ENCODE results near the gene SMARCA2.

Gene SMARCA2

GRCh38 chr9:2022560-2022959 is 7.4 kb downstream of the SMARCA2 start:
- H3K27me3 Mint-ChIP-seq = no peaks in the 10 kb centered on the region
- H3K36me3 Mint-ChIP-seq (ENCODE audit: low read depth) = peaks cover 5% of the 10 kb centered on the region
- ATAC-seq = no peak
- peak overlapping the region; percentile 66 for H3K27ac Mint-ChIP-seq
- H3K4me3 Mint-ChIP-seq = peak overlapping the region; percentile 68
- H3K4me1 Mint-ChIP-seq = peaks cover 89% of the 10 kb centered on the region
- DNase-seq = no peak
- no peaks in the 10 kb centered on the region for H3K9me3 Mint-ChIP-seq

GRCh38 chr9:2023042-2023441 is 7.9 kb downstream of the SMARCA2 start:
- Mint-ChIP-seq H3K36me3 (ENCODE audit: low read depth) (peaks cover 5% of the 10 kb centered on the region), H3K9me3 (no peaks in the 10 kb centered on the region), H3K27me3 (no peaks in the 10 kb centered on the region), H3K4me3 (peak overlapping the region; percentile 68), H3K27ac (peak overlapping the region; percentile 66), H3K4me1 (peaks cover 91% of the 10 kb centered on the region)
- no peak for ATAC-seq
- DNase-seq = no peak

GRCh38 chr9:2023532-2023931 is 8.4 kb downstream of the SMARCA2 start:
- peaks cover 91% of the 10 kb centered on the region for H3K4me1 Mint-ChIP-seq
- peak overlapping the region; percentile 66 for H3K27ac Mint-ChIP-seq
- DNase-seq (no peak), ATAC-seq (peak; percentile 42)
- H3K9me3 Mint-ChIP-seq = no peaks in the 10 kb centered on the region
- H3K36me3 Mint-ChIP-seq (ENCODE audit: low read depth) = peaks cover 7% of the 10 kb centered on the region
- no peaks in the 10 kb centered on the region for H3K27me3 Mint-ChIP-seq
- H3K4me3 Mint-ChIP-seq = peak overlapping the region; percentile 68

- no peak for DNase-seq
- H3K4me3 Mint-ChIP-seq = no peak overlapping the region
Observed at GRCh38 chr9:2024888-2025782, 10.0 kb downstream of the SMARCA2 start.

GRCh38 chr9:2026220-2026997 is 11.3 kb downstream of the SMARCA2 start:
- ATAC-seq (no peak), DNase-seq (no peak)
- Mint-ChIP-seq H3K9me3 (no peaks in the 10 kb centered on the region), H3K27me3 (no peaks in the 10 kb centered on the region), H3K4me3 (no peak overlapping the region), H3K27ac (no peak overlapping the region), H3K4me1 (peaks cover 93% of the 10 kb centered on the region), H3K36me3 (ENCODE audit: low read depth) (peaks cover 16% of the 10 kb centered on the region)

More at GRCh38 chr9:2024888-2025782, 10.0 kb downstream of the SMARCA2 start:
- Mint-ChIP-seq H3K27ac (peak overlapping the region; percentile 65), H3K27me3 (no peaks in the 10 kb centered on the region), H3K36me3 (ENCODE audit: low read depth) (peaks cover 12% of the 10 kb centered on the region), H3K9me3 (no peaks in the 10 kb centered on the region), H3K4me1 (peaks cover 90% of the 10 kb centered on the region)
- ATAC-seq = no peak

- Mint-ChIP-seq H3K9me3 (no peaks in the 10 kb centered on the region), H3K36me3 (ENCODE audit: low read depth) (peaks cover 23% of the 10 kb centered on the region), H3K27me3 (no peaks in the 10 kb centered on the region), H3K4me3 (no peak overlapping the region), H3K27ac (peak overlapping the region; percentile 69), H3K4me1 (peaks cover 89% of the 10 kb centered on the region)
- ATAC-seq (no peak), DNase-seq (no peak)
Observed at GRCh38 chr9:2027543-2028160, 12.5 kb downstream of the SMARCA2 start.

- Mint-ChIP-seq H3K36me3 (ENCODE audit: low read depth) (peaks cover 29% of the 10 kb centered on the region), H3K4me1 (peaks cover 79% of the 10 kb centered on the region), H3K4me3 (no peak overlapping the region), H3K27me3 (no peaks in the 10 kb centered on the region), H3K27ac (no peak overlapping the region), H3K9me3 (no peaks in the 10 kb centered on the region)
- DNase-seq (no peak), ATAC-seq (no peak)
Observed at GRCh38 chr9:2028888-2029287, 13.7 kb downstream of the SMARCA2 start.

- DNase-seq (no peak), ATAC-seq (no peak)
- H3K27me3 Mint-ChIP-seq = no peaks in the 10 kb centered on the region
- H3K9me3 Mint-ChIP-seq = no peaks in the 10 kb centered on the region
- H3K36me3 Mint-ChIP-seq (ENCODE audit: low read depth) = peaks cover 31% of the 10 kb centered on the region
- peak overlapping the region; percentile 73 for H3K27ac Mint-ChIP-seq
- no peak overlapping the region for H3K4me3 Mint-ChIP-seq
- peaks cover 73% of the 10 kb centered on the region for H3K4me1 Mint-ChIP-seq
Observed at GRCh38 chr9:2029666-2030170, 14.6 kb downstream of the SMARCA2 start.

GRCh38 chr9:2032234-2032633 is 17.1 kb downstream of the SMARCA2 start:
- ATAC-seq (no peak), DNase-seq (no peak)
- Mint-ChIP-seq H3K9me3 (no peaks in the 10 kb centered on the region), H3K4me1 (peaks cover 62% of the 10 kb centered on the region), H3K4me3 (no peak overlapping the region), H3K27me3 (no peaks in the 10 kb centered on the region), H3K36me3 (ENCODE audit: low read depth) (peaks cover 39% of the 10 kb centered on the region), H3K27ac (peak overlapping the region; percentile 55)

GRCh38 chr9:2036844-2037243 is 21.7 kb downstream of the SMARCA2 start:
- Mint-ChIP-seq H3K4me1 (peaks cover 30% of the 10 kb centered on the region), H3K4me3 (no peak overlapping the region), H3K27ac (no peak overlapping the region), H3K9me3 (no peaks in the 10 kb centered on the region), H3K36me3 (ENCODE audit: low read depth) (peaks cover 59% of the 10 kb centered on the region), H3K27me3 (no peaks in the 10 kb centered on the region)
- ATAC-seq = no peak
- DNase-seq = no peak

GRCh38 chr9:2039294-2040180 is 24.4 kb downstream of the SMARCA2 start:
- no peak overlapping the region for H3K27ac Mint-ChIP-seq
- no peak for ATAC-seq
- no peak for DNase-seq
- no peaks in the 10 kb centered on the region for H3K9me3 Mint-ChIP-seq
- no peaks in the 10 kb centered on the region for H3K27me3 Mint-ChIP-seq
- H3K4me3 Mint-ChIP-seq = no peak overlapping the region
- H3K36me3 Mint-ChIP-seq (ENCODE audit: low read depth) = peaks cover 65% of the 10 kb centered on the region
- peaks cover 49% of the 10 kb centered on the region for H3K4me1 Mint-ChIP-seq

GRCh38 chr9:2040828-2041227 is 25.7 kb downstream of the SMARCA2 start:
- Mint-ChIP-seq H3K4me1 (peaks cover 56% of the 10 kb centered on the region), H3K27ac (no peak overlapping the region), H3K27me3 (no peaks in the 10 kb centered on the region)

GRCh38 chr9:2041736-2042135 is 26.6 kb downstream of the SMARCA2 start:
- Mint-ChIP-seq H3K4me3 (no peak overlapping the region), H3K4me1 (peaks cover 48% of the 10 kb centered on the region), H3K27ac (no peak overlapping the region), H3K9me3 (no peaks in the 10 kb centered on the region), H3K36me3 (ENCODE audit: low read depth) (peaks cover 75% of the 10 kb centered on the region), H3K27me3 (no peaks in the 10 kb centered on the region)
- no peak for DNase-seq
- no peak for ATAC-seq

More at GRCh38 chr9:2040828-2041227, 25.7 kb downstream of the SMARCA2 start:
- H3K4me3 Mint-ChIP-seq = no peak overlapping the region
- H3K9me3 Mint-ChIP-seq = no peaks in the 10 kb centered on the region
- DNase-seq (no peak), ATAC-seq (no peak)
- H3K36me3 Mint-ChIP-seq (ENCODE audit: low read depth) = peaks cover 73% of the 10 kb centered on the region

Measured in activated naive CD8-positive, alpha-beta T cell treated with anti-CD3 and anti-CD28 coated beads, Interleukin-2, amount 50 U/mL, for 24 hours (primary cell).